HepG2 (cell line): ENCODE results near the gene TMEM151A. TPM values are rescaled to one million over a fixed set of nuclear protein-coding genes. Genes with fewer than 3 reads are reported as not detected.

Source experiments
- DNMT3B ChIP-seq: conservative IDR thresholded peaks from 2 replicates; pipeline ENCODE4 v1.6.1; 2016; ENCODE audit warnings: missing biosample characterization, control low read depth
- HNF4A ChIP-seq: sonication (generic); formaldehyde crosslinking; IDR thresholded peaks from 2 replicates; pipeline ENCODE4 v1.4.0; 2020; ENCODE audit warnings: missing genetic modification reagents
- KLF15 ChIP-seq: sonication (generic); formaldehyde crosslinking; IDR thresholded peaks from 2 replicates; pipeline ENCODE4 v1.8.1; 2023; ENCODE audit warnings: borderline replicate concordance, mild to moderate bottlenecking, inconsistent platforms, missing genetic modification reagents, mixed read lengths
- NPAS2 ChIP-seq: sonication (generic); formaldehyde crosslinking; IDR thresholded peaks from 2 replicates; pipeline ENCODE4 v1.8.0; 2022; ENCODE audit warnings: mild to moderate bottlenecking, missing genetic modification reagents, borderline replicate concordance
- RBM39 ChIP-seq: fragments of 200-400 bp; formaldehyde crosslinking; IDR thresholded peaks from one replicate; pipeline ENCODE4 v1.6.1; 2018; ENCODE audit warnings: antibody characterized with exemption, mild to moderate bottlenecking, low read depth, low read length; ENCODE audit not compliant: poor library complexity, severe bottlenecking
- RFXANK ChIP-seq: IDR thresholded peaks from 2 replicates; pipeline ENCODE4 v1.6.1; 2016
- SNRNP70 ChIP-seq: fragments of 200-400 bp; formaldehyde crosslinking; IDR thresholded peaks from 2 replicates; pipeline ENCODE4 v1.6.1; 2017; ENCODE audit warnings: mild to moderate bottlenecking, low read depth, low read length, moderate library complexity
- SRF ChIP-seq: IDR thresholded peaks from 2 replicates; pipeline ENCODE4 v1.6.1; 2011; ENCODE audit warnings: mild to moderate bottlenecking, low read depth, low read length, moderate library complexity
- ZNF207 ChIP-seq: fragments of 450-650 bp; IDR thresholded peaks from 2 replicates; pipeline ENCODE4 v1.6.1; 2016; ENCODE audit warnings: antibody characterized with exemption, borderline replicate concordance
- ZNF337 ChIP-seq: sonication (generic); formaldehyde crosslinking; IDR thresholded peaks from 2 replicates; pipeline ENCODE4 v1.5.1; 2020; ENCODE audit warnings: missing genetic modification reagents, low read depth, mild to moderate bottlenecking, borderline replicate concordance
- ZNF607 ChIP-seq: sonication (generic); formaldehyde crosslinking; IDR thresholded peaks from 2 replicates; pipeline ENCODE4 v1.5.1; 2020; ENCODE audit warnings: missing genetic modification reagents, mild to moderate bottlenecking, borderline replicate concordance
- polyA plus RNA-seq, 8 experiments: library from polyadenylated mRNA; depleted of rRNA in 3 of 8; stranded (reverse) in 7 of 8; unstranded in 1 of 8; fragments of >200 nt; fragmentation: Illumina TruSeq in 4 of 8; extraction: Trizol in 4 of 8; gene quantifications; 2 replicates each; pipeline versions ENCODE4 v1.2.1 to v1.2.3, GENCODE V29; 2011 to 2016; ENCODE audit warnings: low read depth in 4 of 8, missing spikeins in 1 of 8, mixed read lengths in 1 of 8; ENCODE audit not compliant: insufficient read depth in 1 of 8
- total RNA-seq, 5 experiments: library from RNA; depleted of rRNA; stranded (reverse); fragments of >200 nt; fragmentation: Illumina TruSeq; extraction: Trizol; gene quantifications; 2 replicates each; pipeline ENCODE4 v1.2.3, GENCODE V29; 2016; ENCODE audit warnings: low read depth in 1 of 5
- TF ChIP-seq, protein P1 (sequence below): sonication (generic); formaldehyde crosslinking; IDR thresholded peaks from 2 replicates; pipeline ENCODE4 v1.8.1; 2023; ENCODE audit warnings: missing genetic modification reagents, mild to moderate bottlenecking, borderline replicate concordance
- TF ChIP-seq, protein P2 (sequence below): sonication (generic); formaldehyde crosslinking; IDR thresholded peaks from 2 replicates; pipeline ENCODE4 v1.4.0; 2020; ENCODE audit warnings: missing genetic modification reagents
- TF ChIP-seq, protein P3 (sequence below): sonication (generic); formaldehyde crosslinking; IDR thresholded peaks from 2 replicates; pipeline ENCODE4 v1.8.1; 2023; ENCODE audit warnings: mild to moderate bottlenecking, inconsistent platforms, moderate library complexity, missing genetic modification reagents, borderline replicate concordance
- TF ChIP-seq, protein P4 (sequence below): sonication (generic); formaldehyde crosslinking; IDR thresholded peaks from 2 replicates; pipeline ENCODE4 v1.4.0; 2020; ENCODE audit warnings: missing genetic modification reagents
- TF ChIP-seq, protein P5 (sequence below): sonication (generic); formaldehyde crosslinking; IDR thresholded peaks from 2 replicates; pipeline ENCODE4 v1.4.0; 2020; ENCODE audit warnings: mild to moderate bottlenecking, missing genetic modification reagents
- TF ChIP-seq, protein P6 (sequence below): IDR thresholded peaks from 2 replicates; pipeline ENCODE4 v1.6.1; 2016
- TF ChIP-seq, protein P7 (sequence below): sonication (generic); formaldehyde crosslinking; IDR thresholded peaks from 2 replicates; pipeline ENCODE4 v1.4.0; 2020; ENCODE audit warnings: mild to moderate bottlenecking, missing genetic modification reagents

TMEM151A gene
- total and polyA plus RNA-seq, 2 of the 13 experiments (the other 11 are each of a cell fraction or from before 2014, with no cell fraction given): 0.18 to 0.33 TPM

DNA sequence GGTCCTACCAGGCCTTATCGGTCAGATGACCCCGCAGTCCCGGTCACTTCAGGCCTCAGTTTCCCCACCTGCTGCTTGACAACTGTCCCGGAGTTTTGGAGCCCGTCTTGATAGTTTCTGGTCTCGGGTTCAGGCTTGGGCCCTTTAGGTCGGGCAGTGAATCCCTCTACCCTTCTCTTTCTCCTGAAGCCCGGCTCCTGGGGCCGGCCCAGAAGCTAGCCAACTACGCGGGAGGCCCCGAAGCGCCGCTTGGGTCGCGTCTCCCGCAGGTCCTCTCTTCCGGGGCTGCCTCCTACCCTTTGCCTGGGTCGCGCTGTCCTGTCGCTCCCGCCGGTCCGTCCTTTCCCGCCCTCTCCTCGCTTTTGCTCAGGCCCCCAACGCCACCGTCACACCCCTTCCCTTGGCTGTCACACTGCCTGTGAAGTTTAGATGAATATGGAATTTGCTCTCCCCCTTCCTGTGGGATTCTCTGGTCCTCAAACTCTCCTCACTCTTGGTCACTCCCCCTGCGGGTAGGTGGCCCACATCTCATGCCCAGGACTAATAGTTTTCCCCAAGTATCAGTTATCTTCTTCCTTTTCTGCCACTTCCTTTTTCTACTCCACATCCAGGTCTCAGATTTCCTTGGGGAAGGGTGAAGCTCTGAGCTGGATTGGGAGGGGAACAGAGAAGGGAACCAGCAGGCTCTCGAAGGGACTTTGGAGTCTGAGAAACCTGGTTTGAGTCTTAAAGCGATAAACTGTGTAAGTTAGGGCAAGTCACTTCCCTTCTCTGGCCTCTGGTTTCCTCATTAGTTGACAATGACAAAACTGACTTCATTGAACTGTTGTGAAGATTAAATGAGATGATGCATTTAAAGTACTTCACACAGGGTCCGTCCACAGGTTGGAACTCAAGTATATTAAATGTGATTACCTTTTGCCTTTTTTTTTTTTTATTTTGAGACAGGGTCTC is 22.5 kb upstream of the TMEM151A start (continued):
- TF ChIP-seq, protein P1, sequence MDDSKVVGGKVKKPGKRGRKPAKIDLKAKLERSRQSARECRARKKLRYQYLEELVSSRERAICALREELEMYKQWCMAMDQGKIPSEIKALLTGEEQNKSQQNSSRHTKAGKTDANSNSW (CRISPR knock-in tag): no peak
- TF ChIP-seq RFXANK (CRISPR knock-in tag) (no peak), ZNF207 (no peak), DNMT3B (CRISPR knock-in tag) (no peak), NPAS2 (CRISPR knock-in tag) (no peak), RBM39 (no peak), SRF (no peak), KLF15 (CRISPR knock-in tag) (peak; percentile 53; the same call in 1 of the 2 replicates), ZNF337 (CRISPR knock-in tag) (no peak), SNRNP70 (no peak), HNF4A (CRISPR knock-in tag) (no peak), ZNF607 (CRISPR knock-in tag) (no peak)
- TF ChIP-seq, protein P2, sequence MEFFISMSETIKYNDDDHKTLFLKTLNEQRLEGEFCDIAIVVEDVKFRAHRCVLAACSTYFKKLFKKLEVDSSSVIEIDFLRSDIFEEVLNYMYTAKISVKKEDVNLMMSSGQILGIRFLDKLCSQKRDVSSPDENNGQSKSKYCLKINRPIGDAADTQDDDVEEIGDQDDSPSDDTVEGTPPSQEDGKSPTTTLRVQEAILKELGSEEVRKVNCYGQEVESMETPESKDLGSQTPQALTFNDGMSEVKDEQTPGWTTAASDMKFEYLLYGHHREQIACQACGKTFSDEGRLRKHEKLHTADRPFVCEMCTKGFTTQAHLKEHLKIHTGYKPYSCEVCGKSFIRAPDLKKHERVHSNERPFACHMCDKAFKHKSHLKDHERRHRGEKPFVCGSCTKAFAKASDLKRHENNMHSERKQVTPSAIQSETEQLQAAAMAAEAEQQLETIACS: no peak
- TF ChIP-seq, protein P3, sequence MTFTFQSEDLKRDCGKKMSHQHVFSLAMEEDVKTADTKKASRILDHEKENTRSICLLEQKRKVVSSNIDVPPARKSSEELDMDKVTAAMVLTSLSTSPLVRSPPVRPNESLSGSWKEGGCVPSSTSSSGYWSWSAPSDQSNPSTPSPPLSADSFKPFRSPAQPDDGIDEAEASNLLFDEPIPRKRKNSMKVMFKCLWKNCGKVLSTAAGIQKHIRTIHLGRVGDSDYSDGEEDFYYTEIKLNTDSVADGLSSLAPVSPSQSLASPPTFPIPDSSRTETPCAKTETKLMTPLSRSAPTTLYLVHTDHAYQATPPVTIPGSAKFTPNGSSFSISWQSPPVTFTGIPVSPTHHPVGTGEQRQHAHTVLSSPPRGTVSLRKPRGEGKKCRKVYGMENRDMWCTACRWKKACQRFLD (CRISPR knock-in tag): no peak
- TF ChIP-seq, protein P4, sequence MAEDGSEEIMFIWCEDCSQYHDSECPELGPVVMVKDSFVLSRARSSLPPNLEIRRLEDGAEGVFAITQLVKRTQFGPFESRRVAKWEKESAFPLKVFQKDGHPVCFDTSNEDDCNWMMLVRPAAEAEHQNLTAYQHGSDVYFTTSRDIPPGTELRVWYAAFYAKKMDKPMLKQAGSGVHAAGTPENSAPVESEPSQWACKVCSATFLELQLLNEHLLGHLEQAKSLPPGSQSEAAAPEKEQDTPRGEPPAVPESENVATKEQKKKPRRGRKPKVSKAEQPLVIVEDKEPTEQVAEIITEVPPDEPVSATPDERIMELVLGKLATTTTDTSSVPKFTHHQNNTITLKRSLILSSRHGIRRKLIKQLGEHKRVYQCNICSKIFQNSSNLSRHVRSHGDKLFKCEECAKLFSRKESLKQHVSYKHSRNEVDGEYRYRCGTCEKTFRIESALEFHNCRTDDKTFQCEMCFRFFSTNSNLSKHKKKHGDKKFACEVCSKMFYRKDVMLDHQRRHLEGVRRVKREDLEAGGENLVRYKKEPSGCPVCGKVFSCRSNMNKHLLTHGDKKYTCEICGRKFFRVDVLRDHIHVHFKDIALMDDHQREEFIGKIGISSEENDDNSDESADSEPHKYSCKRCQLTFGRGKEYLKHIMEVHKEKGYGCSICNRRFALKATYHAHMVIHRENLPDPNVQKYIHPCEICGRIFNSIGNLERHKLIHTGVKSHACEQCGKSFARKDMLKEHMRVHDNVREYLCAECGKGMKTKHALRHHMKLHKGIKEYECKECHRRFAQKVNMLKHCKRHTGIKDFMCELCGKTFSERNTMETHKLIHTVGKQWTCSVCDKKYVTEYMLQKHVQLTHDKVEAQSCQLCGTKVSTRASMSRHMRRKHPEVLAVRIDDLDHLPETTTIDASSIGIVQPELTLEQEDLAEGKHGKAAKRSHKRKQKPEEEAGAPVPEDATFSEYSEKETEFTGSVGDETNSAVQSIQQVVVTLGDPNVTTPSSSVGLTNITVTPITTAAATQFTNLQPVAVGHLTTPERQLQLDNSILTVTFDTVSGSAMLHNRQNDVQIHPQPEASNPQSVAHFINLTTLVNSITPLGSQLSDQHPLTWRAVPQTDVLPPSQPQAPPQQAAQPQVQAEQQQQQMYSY (CRISPR knock-in tag): peak; percentile 36; the same call in 1 of the 2 replicates
- TF ChIP-seq, protein P5, sequence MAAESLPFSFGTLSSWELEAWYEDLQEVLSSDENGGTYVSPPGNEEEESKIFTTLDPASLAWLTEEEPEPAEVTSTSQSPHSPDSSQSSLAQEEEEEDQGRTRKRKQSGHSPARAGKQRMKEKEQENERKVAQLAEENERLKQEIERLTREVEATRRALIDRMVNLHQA (CRISPR knock-in tag): no peak
- TF ChIP-seq, protein P6, sequence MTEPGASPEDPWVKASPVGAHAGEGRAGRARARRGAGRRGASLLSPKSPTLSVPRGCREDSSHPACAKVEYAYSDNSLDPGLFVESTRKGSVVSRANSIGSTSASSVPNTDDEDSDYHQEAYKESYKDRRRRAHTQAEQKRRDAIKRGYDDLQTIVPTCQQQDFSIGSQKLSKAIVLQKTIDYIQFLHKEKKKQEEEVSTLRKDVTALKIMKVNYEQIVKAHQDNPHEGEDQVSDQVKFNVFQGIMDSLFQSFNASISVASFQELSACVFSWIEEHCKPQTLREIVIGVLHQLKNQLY (CRISPR knock-in tag): no peak
- TF ChIP-seq, protein P7, sequence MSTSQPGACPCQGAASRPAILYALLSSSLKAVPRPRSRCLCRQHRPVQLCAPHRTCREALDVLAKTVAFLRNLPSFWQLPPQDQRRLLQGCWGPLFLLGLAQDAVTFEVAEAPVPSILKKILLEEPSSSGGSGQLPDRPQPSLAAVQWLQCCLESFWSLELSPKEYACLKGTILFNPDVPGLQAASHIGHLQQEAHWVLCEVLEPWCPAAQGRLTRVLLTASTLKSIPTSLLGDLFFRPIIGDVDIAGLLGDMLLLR (CRISPR knock-in tag): peak; percentile 17; the same call in 1 of the 2 replicates
